ENCODE results near the gene EARS2. TPM values are rescaled to one million over a fixed set of nuclear protein-coding genes. Genes with fewer than 3 reads are reported as not detected.

Gene EARS2
- total RNA-seq, 1 donor from 2014 or later: 27.9 TPM

DNA sequence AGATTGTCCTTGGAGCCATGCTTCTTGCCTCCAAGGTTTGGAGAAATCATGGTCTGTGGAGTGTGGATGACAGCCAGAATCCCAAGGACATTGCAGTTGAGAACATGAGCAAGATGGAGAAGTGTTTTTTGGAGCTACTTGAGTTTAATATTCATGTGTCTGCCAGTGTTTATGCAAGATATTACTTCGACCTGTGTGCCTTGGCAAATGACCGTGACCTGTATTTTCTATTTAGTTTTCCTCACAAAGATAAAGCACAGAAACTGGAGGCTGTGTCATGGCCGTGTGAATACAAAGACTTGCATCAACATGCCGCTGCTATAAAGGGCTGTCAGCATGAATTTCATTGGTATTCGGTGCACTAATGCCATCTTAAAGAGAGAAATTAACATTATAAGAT lies 55.9 kb downstream of the EARS2 start:
- Histone ChIP-seq H3K36me3 (ENCODE audit: control insufficient read depth, insufficient read depth, low read length) (no peaks in the 10 kb centered on the region), H3K27me3 (ENCODE audit: control insufficient read depth, insufficient read depth, low read length) (no peaks in the 10 kb centered on the region), H3K4me3 (ENCODE audit: low read depth, low read length) (no peak overlapping the region)
- no peak for FAIRE-seq
- peak; percentile 81 for DNase-seq (ENCODE audit: low read depth)
- TF ChIP-seq, protein P1, sequence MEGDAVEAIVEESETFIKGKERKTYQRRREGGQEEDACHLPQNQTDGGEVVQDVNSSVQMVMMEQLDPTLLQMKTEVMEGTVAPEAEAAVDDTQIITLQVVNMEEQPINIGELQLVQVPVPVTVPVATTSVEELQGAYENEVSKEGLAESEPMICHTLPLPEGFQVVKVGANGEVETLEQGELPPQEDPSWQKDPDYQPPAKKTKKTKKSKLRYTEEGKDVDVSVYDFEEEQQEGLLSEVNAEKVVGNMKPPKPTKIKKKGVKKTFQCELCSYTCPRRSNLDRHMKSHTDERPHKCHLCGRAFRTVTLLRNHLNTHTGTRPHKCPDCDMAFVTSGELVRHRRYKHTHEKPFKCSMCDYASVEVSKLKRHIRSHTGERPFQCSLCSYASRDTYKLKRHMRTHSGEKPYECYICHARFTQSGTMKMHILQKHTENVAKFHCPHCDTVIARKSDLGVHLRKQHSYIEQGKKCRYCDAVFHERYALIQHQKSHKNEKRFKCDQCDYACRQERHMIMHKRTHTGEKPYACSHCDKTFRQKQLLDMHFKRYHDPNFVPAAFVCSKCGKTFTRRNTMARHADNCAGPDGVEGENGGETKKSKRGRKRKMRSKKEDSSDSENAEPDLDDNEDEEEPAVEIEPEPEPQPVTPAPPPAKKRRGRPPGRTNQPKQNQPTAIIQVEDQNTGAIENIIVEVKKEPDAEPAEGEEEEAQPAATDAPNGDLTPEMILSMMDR (IDR thresholded peaks at IDR 0.05; ENCODE audit: insufficient read depth, low read length, severe bottlenecking): no peak

DNA sequence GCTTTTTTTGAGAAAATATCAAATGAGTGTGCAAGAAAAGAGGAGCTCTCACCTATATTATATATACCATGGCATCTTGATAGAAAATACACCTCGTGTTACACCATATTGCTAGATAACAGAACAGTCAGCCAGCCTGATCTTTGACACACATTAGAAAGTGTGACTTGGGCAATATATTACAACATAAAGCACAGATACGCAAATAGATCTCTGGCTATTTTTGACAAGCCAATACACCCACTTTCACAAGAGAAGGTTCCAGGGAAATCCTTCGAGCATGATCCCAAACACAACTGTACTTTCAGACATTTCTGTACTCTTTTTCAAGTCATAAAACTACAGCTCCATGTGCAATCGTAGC lies 56.3 kb downstream of the EARS2 start:
- FAIRE-seq (no peak), DNase-seq (ENCODE audit: low read depth) (no peak)
- TF ChIP-seq, protein P1 (IDR thresholded peaks at IDR 0.05; ENCODE audit: insufficient read depth, low read length, severe bottlenecking): no peak
- Histone ChIP-seq H3K36me3 (ENCODE audit: control insufficient read depth, insufficient read depth, low read length) (no peaks in the 10 kb centered on the region), H3K4me3 (ENCODE audit: low read depth, low read length) (no peak overlapping the region), H3K27me3 (ENCODE audit: control insufficient read depth, insufficient read depth, low read length) (no peaks in the 10 kb centered on the region)

DNA sequence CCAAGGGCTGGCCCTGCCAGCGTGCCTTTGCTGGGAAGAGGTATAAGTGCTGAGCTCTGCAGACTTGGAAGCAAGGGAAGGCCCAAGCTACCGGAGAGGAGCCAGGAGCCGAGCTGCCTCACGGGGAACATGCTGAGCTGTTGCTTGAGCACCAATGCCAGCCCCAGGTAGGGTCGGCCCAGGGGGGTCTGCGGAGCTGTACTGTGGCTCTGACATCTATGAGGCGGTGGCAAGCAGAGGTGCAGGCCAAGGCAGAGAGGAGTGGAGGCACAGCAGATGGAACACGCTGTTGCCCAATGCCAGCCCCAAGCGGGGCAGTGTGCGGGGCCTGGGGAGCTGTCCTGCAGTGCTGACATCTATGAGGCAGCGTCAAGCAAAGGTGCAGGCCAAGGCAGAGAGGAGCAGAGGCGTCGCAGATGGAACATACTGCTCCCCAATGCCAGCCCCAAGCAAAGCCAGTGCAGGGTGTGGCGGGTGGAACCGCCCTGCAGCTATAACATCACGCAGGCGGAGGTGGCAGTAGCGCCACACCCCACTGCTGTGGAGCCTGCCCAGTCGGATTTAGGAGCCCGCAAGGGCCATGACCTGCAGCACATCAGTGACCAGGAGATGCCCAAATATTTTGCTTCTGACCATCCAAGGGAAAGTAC lies 56.8 kb downstream of the EARS2 start:
- TF ChIP-seq, protein P1 (IDR thresholded peaks at IDR 0.05; ENCODE audit: insufficient read depth, low read length, severe bottlenecking): no peak
- Histone ChIP-seq H3K4me3 (ENCODE audit: low read depth, low read length) (no peak overlapping the region), H3K27me3 (ENCODE audit: control insufficient read depth, insufficient read depth, low read length) (no peaks in the 10 kb centered on the region), H3K36me3 (ENCODE audit: control insufficient read depth, insufficient read depth, low read length) (peaks cover 3% of the 10 kb centered on the region)
- no peak for FAIRE-seq
- DNase-seq (ENCODE audit: low read depth): no peak

DNA sequence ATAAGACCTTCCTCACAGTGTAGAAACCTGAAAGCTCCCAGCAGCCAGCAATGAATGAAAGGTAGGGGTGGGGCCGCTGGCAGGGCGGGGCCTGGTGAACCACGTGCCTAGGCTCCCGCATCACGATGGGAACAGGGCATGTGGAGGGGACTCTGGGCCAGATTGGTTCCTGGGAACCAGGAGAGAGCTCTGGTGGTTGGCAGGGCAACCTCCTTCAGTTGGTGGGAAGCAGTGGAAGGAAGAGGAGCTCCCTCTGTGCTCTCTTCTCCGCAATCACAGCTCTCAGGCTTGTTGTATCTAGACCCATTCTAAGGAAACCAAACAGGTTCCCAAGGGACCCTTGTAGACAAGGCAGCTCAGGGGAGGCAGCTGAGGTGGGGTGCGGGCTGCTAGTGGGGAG lies 57.3 kb downstream of the EARS2 start:
- TF ChIP-seq, protein P1 (IDR thresholded peaks at IDR 0.05; ENCODE audit: insufficient read depth, low read length, severe bottlenecking): no peak
- Histone ChIP-seq H3K4me3 (ENCODE audit: low read depth, low read length) (no peak overlapping the region), H3K27me3 (ENCODE audit: control insufficient read depth, insufficient read depth, low read length) (no peaks in the 10 kb centered on the region), H3K36me3 (ENCODE audit: control insufficient read depth, insufficient read depth, low read length) (peaks cover 4% of the 10 kb centered on the region)
- DNase-seq (ENCODE audit: low read depth) (no peak), FAIRE-seq (no peak)

DNA sequence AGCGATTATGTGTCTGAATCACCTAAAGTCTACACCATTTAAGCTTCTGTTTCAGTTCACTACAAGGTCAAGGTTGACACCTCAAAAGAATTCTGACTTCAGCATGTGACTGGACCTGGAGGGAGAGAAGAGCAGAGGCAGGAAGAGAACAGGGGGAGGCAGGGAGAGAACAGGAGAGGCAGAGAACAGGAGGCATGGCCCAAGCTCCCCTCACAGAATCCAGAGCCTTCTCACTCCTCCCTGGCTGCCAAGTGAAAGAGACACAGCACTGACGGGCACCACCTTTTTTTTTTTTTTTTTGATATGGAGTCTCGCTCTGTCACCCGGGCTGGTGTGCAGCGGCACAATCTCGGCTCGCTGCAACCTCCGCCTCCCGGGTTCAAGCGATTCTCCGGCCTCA lies 58.3 kb downstream of the EARS2 start:
- DNase-seq (ENCODE audit: low read depth): no peak
- H3K36me3 ChIP-seq (ENCODE audit: control insufficient read depth, insufficient read depth, low read length): peaks cover 4% of the 10 kb centered on the region
- no peak for FAIRE-seq
- no peak overlapping the region for H3K4me3 ChIP-seq (ENCODE audit: low read depth, low read length)
- TF ChIP-seq, protein P1 (IDR thresholded peaks at IDR 0.05; ENCODE audit: insufficient read depth, low read length, severe bottlenecking): no peak
- no peaks in the 10 kb centered on the region for H3K27me3 ChIP-seq (ENCODE audit: control insufficient read depth, insufficient read depth, low read length)

DNA sequence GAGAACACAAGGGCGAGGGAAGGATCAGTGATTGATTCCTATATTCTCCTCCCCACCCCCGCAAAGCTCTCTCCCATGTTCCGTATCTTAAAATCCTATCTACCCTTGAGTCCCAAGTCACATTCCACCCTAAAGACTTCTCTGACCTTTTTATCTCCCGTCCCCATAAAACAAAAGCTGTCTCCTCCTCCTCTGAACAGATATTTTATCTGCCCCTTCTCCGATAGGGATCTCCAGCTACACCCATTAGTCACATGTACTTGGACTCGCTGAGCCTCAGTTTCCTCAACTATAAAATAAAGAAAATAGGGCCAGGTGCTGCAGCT lies 59.6 kb downstream of the EARS2 start:
- Histone ChIP-seq H3K4me3 (ENCODE audit: low read depth, low read length) (no peak overlapping the region), H3K27me3 (ENCODE audit: control insufficient read depth, insufficient read depth, low read length) (no peaks in the 10 kb centered on the region), H3K36me3 (ENCODE audit: control insufficient read depth, insufficient read depth, low read length) (peaks cover 7% of the 10 kb centered on the region)
- TF ChIP-seq, protein P1 (IDR thresholded peaks at IDR 0.05; ENCODE audit: insufficient read depth, low read length, severe bottlenecking): no peak
- DNase-seq (ENCODE audit: low read depth): no peak
- FAIRE-seq: no peak
